HG02588 (cell line): ENCODE results near the gene WIPF2.
A peak's percentile ranks its signal among the peaks of the same experiment; 100 is the strongest.

Source experiments
- ATAC-seq: cut with Tn5 transposase; IDR thresholded peaks from one replicate; pipeline ENCODE4 v1.9.1; 2021; ENCODE audit warnings: mild to moderate bottlenecking, moderate library complexity; ENCODE audit not compliant: unreplicated experiment

The WIPF2 gene

GRCh38 chr17:40244255-40244654, 25.2 kb downstream of the WIPF2 start:
- no peak for ATAC-seq

GRCh38 chr17:40247926-40248495, 28.9 kb downstream of the WIPF2 start:
- no peak for ATAC-seq

GRCh38 chr17:40248507-40248906, 29.4 kb downstream of the WIPF2 start:
- no peak for ATAC-seq

- ATAC-seq, result no peak
Measured at GRCh38 chr17:40251576-40251975, 32.5 kb downstream of the WIPF2 start.

- no peak for ATAC-seq
Measured at GRCh38 chr17:40253565-40253964, 34.5 kb downstream of the WIPF2 start.

- no peak for ATAC-seq
Measured at GRCh38 chr17:40259505-40259904, 40.4 kb downstream of the WIPF2 start.

GRCh38 chr17:40260528-40260927, 41.4 kb downstream of the WIPF2 start:
- ATAC-seq, result no peak

GRCh38 chr17:40264458-40265185, 45.5 kb downstream of the WIPF2 start:
- ATAC-seq, result no peak

GRCh38 chr17:40265337-40265736, 46.2 kb downstream of the WIPF2 start:
- ATAC-seq, result no peak

- no peak for ATAC-seq
Measured at GRCh38 chr17:40266882-40267281, 47.8 kb downstream of the WIPF2 start.

- no peak for ATAC-seq
Measured at GRCh38 chr17:40268141-40268712, 49.1 kb downstream of the WIPF2 start.

GRCh38 chr17:40278414-40278813, 59.3 kb downstream of the WIPF2 start:
- no peak for ATAC-seq

GRCh38 chr17:40279402-40279801, 60.3 kb downstream of the WIPF2 start:
- no peak for ATAC-seq

- no peak for ATAC-seq
Measured at GRCh38 chr17:40281663-40282062, 62.6 kb downstream of the WIPF2 start.

- ATAC-seq, result no peak
Measured at GRCh38 chr17:40283662-40284061, 64.6 kb downstream of the WIPF2 start.

- ATAC-seq, result no peak
Measured at GRCh38 chr17:40284085-40284713, 65.1 kb downstream of the WIPF2 start.

GRCh38 chr17:40286473-40286872, 67.4 kb downstream of the WIPF2 start:
- no peak for ATAC-seq

GRCh38 chr17:40287159-40287493, 68.0 kb downstream of the WIPF2 start:
- ATAC-seq, result no peak

GRCh38 chr17:40287494-40288369, 68.6 kb downstream of the WIPF2 start, which contains the start of gene CDC6:
TSS of gene CDC6 (plus strand) at chr17:40287879. CDS start at chr17:40289421, 1,542 bp downstream.
- ATAC-seq, result peak; percentile 93

- ATAC-seq, result no peak
Measured at GRCh38 chr17:40290629-40291280, 71.7 kb downstream of the WIPF2 start.
